DMS 273 (cell line): ENCODE results near the gene FOXS1.

Experiments used
- DNase-seq: peaks from one replicate; lab custom pipeline; 2025; ENCODE audit not compliant: unreplicated experiment; lab: John Stamatoyannopoulos, UW

The FOXS1 gene

DNA sequence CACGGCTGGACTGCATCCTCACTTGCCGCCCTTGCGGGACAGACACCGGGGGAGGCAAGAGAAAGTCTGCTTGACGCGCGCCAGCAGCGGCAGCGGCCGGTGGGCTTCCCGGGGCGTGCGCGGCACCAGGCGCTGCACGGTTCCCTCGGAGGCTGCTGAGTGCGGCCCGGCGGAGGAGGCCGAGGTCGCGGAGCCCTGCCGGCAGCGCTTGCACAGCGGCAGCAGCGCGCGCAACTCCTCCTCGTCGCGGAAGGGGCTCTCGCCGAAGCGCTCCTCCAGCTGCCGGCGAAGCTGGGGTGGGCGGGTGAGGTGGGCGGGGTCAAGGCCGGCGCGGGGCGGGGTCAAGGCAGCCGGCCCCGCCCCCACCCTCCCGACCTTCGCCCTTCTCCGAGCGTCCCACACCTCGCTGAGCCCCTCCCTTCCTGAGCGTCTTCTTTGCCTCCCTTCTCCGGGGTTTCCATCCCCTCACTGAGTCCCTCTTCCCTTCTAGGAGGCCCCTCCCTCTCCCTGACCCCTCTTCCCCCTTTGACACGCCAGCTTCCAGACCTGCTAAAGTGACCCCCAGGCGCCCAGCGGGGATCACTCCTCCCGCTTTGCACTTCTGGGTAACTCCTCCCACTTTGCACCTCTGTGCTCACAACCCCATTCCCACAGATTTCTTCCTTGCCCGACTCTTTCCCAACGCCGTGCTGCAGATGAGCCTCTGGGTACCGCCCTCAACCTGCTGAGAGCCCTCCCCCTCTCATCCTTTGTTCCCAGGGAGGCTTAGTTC lies 16.2 kb upstream of the FOXS1 start:
- peak; percentile 93 for DNase-seq

DNA sequence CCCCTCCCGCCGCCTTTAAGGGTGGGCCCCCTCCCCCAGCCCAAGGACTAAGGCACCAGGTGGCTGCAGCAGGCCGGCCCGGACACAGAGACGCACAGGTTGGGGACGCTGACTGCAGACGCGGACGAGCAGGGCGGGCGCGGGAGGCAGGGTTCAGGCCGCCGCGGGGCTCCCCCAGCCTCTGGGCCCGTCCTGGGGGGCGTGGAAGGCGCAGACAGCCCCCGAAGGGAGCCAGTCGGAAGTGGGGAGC lies 15.7 kb upstream of the FOXS1 start:
- peak; percentile 62 for DNase-seq

DNA sequence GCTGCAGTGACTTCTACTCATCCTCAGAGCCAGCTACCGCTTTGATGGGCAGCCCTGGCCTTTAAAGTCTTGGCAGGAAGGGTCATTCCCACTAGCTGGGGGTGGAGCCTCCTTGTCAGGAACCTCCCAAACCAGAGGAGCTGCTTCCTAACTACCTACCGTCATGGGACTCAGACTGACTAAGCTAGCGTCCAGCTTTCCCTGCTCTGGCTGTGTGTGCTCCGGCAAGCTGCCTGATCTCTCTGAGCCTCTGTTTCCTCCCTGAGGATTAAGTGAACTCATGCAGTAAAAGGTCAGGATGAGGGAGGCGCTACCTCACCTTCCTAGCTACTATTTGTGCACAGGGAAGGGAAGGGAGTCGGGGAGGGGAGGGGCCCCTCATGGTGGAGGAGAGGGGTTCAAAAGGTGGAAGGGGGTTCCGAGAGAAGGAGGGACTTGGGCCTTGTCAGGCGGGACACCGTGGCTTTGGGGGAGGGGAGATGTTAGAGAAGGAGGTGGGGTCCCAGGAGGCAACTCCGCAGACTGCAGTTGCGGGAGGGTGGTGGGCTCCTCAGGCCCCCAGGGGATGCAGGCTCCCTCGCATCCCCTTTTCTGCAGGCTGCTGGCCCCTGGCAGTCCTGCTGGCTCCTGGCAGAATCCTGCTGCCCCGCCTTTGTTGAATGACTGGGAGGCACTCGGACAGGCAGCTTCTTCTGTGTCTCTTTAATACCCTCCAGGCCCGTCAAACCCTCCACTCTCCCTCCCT lies 15.2 kb upstream of the FOXS1 start:
- no peak for DNase-seq

DNA sequence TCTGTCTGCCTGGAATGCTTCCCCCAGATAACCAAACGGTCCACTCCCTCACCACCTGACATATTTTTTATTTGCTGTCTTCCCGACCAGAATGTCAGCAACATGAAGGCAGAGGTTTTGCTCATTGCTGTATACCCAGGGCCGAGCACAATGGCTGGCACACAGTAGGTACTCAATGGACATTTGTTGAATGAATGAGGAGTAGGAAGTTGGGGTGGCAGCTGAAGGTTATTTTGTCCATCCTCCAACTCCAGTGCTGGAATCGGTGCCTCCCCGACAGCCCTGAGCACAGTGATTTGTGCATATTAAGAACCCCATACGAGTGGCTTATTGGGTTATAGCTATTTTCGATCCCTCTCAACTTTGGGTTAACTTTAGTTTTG lies 14.6 kb upstream of the FOXS1 start:
- DNase-seq, result no peak

DNA sequence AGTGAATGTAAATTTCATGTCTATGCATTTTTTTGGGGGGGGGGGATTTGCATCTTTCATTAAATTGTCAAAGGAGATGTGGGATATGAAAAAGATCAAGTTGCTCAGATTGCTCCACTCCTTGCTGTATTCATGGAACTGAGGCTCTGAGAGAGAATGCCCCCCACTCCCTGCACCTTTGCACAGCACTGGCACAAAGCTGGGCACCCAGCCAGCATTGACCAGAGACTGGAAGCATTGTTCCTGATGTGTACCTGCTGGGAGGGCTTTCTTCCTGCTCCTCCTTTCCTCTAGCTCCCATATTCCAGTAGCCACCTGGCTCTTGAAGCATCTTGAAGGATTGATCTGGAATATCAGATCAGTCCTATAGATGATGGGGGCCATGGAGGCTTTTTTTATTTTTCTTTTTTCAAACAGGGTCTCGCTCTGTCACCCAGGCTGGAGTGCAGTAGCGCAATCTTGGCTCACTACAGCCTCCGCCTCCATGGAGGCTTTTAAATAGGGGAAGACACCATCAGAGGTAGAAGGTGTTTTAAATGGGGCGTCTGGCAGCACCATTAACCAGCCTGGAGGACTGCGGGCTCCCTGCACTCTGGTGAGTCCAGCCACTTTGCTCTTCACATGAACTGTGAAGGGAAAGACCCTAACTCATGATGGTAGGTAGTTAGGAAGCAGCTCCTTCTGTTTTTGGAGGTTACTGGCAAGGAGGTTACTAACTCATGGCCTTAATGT lies 14.0 kb upstream of the FOXS1 start:
- DNase-seq, result no peak

DNA sequence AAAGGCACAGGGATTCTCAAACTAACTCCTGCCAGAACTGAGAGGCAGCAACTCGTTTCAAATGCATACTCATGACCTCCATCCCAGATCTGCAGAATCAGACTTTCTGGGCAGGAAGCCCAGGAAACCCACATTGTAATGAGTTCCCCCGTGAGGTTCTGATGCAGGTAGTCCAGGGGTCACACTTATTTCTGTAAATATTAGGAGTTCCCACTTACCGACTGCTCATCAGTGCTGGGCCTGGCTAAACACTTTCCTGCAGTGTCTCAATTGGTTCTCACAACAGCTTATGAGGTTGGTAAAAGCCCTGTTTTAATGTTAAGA lies 13.3 kb upstream of the FOXS1 start:
- DNase-seq, result no peak

DNA sequence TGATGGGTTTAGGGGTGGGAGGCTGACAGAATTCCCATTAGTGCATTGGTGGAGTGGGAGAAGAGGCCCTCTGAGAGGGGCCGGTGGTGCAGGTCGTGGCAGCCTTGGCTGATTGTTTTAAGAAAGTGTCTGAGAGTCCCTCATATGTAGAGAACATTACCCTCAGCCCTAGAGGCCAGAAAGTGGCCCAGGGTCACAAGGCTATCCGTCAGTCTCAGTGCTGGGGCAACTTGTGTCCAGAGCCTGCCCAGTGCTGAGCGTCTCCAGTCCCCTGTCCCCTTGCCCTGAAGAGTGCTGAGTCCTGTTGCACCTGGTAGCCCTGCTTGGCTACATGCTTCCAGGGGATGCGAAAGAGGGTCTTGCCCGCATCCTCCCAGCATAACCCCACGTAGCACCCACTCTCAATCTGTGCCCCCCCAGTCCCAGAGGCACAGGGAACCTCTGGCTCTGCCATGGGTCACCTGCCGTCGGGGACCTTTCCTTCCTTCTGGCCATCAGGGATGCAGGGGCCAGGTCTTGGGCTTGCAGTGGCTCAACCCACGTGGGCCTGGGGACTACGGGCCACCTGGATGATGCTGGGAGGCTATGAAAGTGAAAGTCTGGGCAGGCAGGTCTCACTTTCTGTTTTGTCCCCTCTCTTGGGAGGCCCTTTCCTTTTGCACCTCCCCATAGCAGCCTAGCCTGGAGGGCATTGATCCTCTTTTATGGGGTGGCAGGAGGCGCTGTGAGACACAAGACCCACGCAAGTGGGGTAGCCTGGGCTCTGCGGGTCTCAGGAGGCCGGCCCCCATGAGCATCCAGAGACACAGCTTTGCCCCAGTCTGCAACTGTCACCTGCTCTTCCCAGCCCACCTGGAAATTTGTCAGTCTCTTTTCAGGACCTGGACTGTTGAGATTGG lies 12.7 kb upstream of the FOXS1 start:
- DNase-seq, result no peak

DNA sequence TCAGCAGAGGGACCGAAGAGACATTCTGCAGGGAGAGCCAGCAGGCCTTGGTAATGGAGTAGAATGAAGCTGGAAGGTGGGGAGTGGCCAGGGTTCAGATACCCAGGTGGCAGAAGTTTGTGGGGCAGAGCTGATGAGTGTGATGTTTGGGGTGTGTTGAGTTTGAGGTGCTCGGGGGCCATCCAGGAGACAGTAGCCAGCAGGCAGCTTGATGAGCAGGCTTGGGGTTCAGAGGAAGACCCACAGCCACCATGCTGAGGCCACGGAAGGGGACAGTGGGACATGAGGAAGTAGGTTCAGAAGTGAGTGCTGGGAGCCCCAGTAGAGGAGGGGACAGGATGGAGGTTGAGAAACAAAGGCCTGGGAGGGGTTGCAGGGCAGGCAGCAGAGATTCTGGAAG lies 11.1 kb upstream of the FOXS1 start:
- no peak for DNase-seq

DNA sequence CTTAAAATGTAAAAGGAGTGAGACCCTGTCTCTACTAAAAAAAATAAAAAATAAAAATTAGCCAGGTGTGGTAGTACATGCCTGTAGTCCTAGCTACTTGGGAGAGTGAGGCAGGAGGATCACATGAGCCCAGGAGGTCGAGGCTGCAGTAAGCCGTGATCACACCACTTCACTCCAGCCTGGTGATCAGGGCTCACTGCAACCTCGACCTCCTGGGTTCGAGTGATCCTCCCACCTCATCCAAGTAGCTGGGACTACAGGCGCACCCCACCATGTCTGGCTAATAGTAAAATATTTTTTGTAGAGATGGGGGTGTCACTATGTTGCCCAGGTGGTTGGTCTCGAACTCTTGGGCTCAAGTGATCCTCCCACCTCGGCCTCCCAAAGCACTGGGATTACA lies 8.1 kb upstream of the FOXS1 start:
- DNase-seq, result no peak

DNA sequence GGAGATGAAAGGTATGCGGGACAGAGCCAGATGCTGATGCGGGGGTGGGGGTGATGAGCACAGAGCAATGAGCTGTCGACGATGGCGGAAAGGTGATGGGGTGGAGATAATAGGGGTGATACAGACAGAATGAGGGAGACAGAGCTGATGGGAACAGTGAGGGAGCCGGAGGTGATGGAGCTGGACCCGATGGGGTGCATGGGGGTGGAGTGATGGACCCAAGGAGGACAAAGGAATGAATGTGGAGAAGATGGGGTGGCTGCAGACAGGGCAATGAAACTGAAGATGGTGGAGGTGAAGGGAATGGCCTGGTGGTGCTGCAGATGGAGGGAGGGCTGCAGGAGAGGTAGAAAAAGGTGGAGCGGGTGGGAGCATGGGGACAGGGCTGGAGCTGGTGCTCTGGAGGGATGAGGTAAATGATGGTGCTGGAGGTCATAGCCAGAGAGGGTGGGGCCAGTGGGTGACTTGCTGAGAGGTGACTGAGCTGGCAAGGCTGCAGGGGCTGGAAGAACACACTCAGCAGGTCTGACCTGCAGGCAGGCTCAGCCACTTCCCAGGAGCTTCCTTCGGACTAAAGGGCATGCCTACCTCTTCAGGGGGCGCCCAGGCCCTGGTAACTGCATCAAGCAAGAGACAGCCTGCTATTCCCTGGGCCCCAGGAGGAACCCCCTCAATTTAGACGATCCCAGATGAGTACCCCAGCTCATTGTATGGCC lies 6.0 kb upstream of the FOXS1 start:
- no peak for DNase-seq

DNA sequence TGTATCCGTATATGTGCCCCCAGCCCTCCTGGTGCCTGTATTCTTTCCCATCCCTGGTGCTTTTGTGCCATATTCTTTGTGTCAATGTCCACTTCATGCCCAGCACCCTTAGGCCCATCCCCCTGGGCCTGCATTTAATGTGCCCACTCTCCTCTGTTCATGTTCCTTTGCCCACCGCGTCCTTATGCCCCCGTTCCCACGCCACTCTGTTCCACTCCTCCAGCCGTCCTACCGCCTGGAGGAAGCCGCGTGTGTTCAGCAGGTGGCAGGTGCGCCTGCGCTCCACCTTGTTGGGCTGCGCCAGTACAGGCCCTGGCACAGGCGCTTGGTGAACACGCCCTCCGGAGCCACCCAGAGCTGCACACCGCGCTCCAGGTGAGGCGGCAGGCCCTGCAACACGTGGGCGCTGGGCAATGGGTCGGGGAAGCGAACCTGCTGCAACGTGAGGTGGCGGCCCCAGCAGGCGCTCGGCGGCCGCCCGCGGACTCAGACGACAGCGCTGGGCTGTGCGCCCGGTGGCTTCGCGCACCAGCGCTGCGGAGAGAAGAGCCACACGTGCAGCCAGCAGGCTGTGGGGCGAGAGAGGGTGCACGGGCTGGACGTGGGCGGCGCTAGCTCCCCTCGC lies 4.0 kb upstream of the FOXS1 start:
- DNase-seq, result peak; percentile 46

DNA sequence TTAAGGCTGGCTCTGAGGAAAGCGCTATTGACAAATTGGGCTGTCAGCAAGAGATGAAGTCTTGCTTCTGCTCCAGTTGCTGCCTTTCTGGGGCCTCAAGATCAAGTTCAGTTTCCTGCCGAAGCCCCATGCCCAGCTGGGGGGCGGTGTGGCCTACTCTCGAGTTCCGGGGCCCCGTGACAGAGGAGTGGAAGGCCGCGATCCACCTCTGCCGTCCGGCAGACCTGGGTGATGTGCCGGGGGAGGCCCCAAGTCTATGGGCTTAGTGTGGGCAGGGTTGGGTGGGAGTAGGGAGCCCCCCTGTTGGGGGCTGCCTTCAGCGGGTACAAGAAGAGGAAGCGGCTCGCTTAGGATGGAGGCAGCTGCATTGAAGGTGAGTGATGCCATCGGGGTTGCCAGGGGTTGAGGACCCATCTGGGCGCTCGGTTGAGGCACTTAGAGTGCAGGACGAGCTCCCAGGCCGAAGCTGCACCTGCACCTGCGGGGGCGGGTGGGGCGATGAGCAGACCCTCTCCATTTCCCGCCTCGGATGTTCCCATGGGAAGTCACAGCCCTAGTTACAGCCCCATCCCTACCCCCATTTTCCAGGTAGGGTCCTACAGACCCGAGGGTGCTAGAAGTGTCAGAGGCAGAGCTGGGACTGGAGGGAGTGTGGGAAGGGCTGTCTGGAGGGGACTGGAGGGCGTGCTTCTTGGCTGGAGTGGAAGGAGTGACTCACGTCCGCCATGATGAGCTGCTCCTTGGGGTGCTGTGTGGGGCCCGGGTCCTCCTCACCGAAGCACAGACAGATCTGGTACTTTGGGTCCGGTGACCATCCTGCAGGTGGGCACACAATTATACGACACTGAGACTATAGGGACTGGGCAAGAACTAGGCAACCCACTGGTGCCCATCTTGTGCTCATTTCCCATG lies 2.9 kb upstream of the FOXS1 start:
- DNase-seq, result no peak

DNA sequence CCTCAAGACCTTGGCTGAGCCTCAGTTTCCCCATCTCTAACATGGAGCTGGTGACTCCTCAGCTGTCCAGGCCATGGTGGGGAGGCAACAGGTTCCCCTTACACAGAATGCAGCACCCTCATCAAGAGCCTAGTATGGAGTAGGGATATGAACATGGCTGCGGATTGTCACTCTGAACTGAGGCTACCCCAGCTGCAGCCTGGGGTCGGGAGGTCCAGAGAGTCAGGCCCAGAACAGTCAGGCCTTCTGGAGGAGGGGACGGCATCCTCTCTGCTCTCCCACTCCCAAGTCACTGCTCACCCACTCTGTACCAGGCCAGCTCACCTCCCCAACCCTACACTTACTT lies 1.4 kb upstream of the FOXS1 start:
- DNase-seq, result no peak

DNA sequence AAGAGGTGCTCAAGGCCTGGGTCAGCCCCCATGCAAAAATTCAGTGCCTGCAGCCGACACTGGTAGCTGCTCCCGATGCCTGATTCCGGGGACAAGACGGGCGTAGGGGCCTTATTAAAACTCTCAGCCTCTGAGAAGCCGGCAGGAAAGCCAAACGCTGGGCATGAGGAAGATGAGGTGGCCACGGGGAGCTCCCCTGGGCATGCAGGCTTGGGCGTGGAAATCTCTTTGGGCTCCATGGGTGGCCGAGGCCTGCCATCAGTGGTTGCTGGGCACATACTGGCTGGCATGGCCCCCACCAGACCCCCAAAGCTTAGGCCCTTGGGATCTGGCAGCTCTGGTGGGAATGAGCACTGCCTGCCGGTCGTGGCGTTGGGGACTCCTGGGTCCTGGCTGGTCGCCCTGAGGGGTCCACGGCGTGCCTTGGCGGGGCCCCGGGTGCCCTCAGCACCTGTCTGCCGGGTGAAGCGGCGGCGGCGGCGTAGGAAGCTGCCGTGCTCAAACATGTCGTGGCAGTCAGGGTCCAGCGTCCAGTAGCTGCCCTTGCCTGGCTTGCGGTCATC lies 586 bp downstream of the FOXS1 start:
- no peak for DNase-seq

DNA sequence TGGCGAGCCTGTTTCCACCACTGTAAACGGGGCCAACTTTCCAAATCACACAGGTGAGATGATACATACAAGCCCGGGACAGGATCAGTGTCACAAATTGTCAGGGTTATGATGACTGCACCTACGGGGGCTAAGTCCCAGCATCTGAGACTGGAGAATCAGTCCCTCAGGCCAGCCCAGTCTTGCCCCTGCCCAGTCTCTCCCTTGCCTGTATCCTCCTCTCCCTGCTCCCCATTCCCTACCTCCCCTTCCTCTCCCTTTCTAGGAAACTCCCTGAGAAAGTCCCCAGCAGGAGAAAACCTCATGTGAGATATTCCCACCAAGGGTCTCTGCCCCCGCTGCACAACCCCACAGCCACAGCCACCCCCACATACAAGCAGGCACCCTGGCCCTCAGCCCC lies 1.5 kb downstream of the FOXS1 start:
- DNase-seq, result no peak

DNA sequence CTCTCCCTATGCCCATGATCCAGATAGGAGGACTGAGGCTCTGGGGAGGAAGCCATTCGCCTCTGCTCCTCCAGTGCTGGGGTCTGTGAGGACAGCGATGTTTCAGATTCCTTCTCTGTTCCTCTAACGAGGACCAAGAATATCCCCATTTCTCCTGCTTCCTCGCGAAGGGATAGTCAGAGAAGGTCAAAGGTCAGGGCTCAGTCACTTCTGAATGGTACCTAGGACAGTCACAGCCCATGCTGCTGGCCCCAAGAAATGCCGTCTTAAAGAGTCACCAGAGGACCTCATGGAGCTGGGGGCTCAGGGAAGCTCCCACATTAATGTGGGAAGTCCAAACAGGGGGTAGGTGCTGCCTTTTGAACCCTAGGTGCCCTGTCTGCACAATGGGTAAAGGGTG lies 2.1 kb downstream of the FOXS1 start:
- DNase-seq, result no peak

DNA sequence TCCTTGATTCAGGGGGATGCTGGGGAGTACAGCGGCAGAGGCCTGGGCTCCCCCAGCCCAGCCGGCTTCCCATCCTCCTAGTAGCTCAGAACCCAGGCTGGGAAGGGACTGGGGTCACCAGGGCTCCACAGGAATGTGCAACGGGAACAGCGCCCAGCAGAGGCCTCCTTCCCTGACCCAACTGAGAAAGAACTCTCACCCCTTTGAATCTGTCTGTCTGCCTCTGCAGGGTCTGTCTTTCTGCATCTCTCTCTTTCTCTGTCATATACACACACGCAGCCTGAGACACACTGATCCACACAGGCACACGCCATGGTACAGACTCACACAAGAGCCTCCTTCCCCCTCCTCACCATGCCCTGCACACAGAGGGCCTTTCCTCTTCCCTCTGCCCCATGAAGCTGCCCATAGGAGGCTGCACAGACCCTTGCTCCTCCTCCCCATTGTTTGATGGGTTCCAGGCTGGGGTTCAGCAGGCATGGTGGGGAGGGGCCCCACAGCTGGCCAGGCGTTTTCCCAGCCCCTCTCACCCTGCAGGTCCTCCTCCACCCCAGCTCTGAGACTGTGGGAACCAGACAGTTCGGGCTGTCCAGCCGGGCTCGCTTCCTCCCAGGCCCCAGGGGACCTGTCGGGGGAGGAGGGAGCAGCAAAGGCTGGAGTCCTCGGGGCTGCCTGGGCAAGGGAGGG lies 2.8 kb downstream of the FOXS1 start:
- DNase-seq, result no peak

DNA sequence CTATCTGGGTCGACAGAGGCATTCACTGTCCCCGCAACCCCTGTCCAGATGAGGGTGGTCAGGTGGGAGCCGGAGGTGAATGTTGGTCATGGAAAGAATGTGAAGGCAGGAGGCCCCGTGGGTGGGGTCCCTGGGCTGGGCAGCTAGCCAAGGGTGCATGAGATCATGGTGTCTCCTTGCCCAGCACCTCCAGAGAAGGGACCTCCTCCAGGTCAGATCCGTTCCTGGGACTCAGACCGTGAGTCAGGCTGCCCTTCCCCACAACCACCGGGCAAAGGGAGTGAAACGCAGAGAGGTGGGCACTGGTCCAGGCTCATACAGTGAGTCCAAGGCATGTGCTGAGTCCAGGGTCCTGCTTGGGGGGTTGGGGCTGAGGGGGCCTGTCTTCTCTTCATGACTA lies 3.5 kb downstream of the FOXS1 start:
- no peak for DNase-seq
